CD4-positive, alpha-beta T cell (primary cell): ENCODE measurements around the gene MOB4. TPM values are rescaled to one million over a fixed set of nuclear protein-coding genes. Genes with fewer than 3 reads are reported as not detected.

Source experiments
- ATAC-seq: fragments of 200-7000 bp; cut with Tn5 transposase; one replicate; pipeline ENCODE4 v1.10.0; 2022; ENCODE audit warnings: mild to moderate bottlenecking; ENCODE audit not compliant: poor library complexity
- CTCF ChIA-PET: fragments of 350-600 bp; sonication (Branson Sonifier 250); formaldehyde crosslinking; loops from one replicate; lab custom pipeline; 2021; ENCODE audit warnings: antibody characterized with exemption, inconsistent platforms; lab: Charles Lee
- POLR2A ChIA-PET: fragments of 350-600 bp; sonication (Branson Sonifier 250); formaldehyde crosslinking; loops from one replicate; lab custom pipeline; 2021; ENCODE audit warnings: antibody characterized with exemption, inconsistent platforms; lab: Charles Lee
- DNase-seq, 14 experiments: peaks; one replicate each; pipeline ENCODE4 v3.0.0-alpha.2; 2013 to 2020; ENCODE audit warnings: mixed read lengths in 2 of 14
- H3K27ac ChIP-seq, 2 donors: one replicate each; pipeline versions ENCODE4 v1.5.1 to v1.7.0; 2013; ENCODE audit warnings: low read length in 2 of 2, low read depth in 1 of 2, mild to moderate bottlenecking in 1 of 2
- H3K27me3 ChIP-seq, 2 experiments: 1 replicate in 1 of 2; 2 replicates in 1 of 2; pipeline versions ENCODE4 v1.6.1 to v1.7.0; 2013; ENCODE audit warnings: low read length in 2 of 2, control low read depth in 1 of 2, mild to moderate bottlenecking in 1 of 2, moderate library complexity in 1 of 2; ENCODE audit not compliant: insufficient read depth in 2 of 2, control insufficient read depth in 1 of 2
- H3K36me3 ChIP-seq: one replicate; pipeline ENCODE4 v1.6.1; 2013; ENCODE audit warnings: low read length, control low read depth; ENCODE audit not compliant: insufficient read depth
- H3K4me1 ChIP-seq: one replicate; pipeline ENCODE4 v1.6.1; 2013; ENCODE audit warnings: low read length, control low read depth; ENCODE audit not compliant: insufficient read depth
- H3K4me3 ChIP-seq: one replicate; pipeline ENCODE4 v1.5.1; 2013; ENCODE audit warnings: mild to moderate bottlenecking, low read length, moderate library complexity
- H3K9me3 ChIP-seq, 2 experiments: 1 replicate in 1 of 2; 2 replicates in 1 of 2; pipeline versions ENCODE4 v1.6.1 to v1.7.0; 2013; ENCODE audit warnings: low read length in 2 of 2, mild to moderate bottlenecking in 2 of 2, control low read depth in 1 of 2, moderate library complexity in 1 of 2; ENCODE audit not compliant: control insufficient read depth in 1 of 2, insufficient read depth in 1 of 2
- H3K27ac Mint-ChIP-seq: one replicate; pipeline ENCODE4 v1.8.0; 2020; ENCODE audit warnings: mixed read lengths
- H3K27me3 Mint-ChIP-seq: one replicate; pipeline ENCODE4 v1.8.0; 2021; ENCODE audit warnings: mixed read lengths
- H3K36me3 Mint-ChIP-seq: one replicate; pipeline ENCODE4 v1.8.0; 2021; ENCODE audit warnings: low read depth, mixed read lengths
- H3K4me1 Mint-ChIP-seq: one replicate; pipeline ENCODE4 v1.8.0; 2021; ENCODE audit warnings: low read depth, mixed read lengths
- H3K4me3 Mint-ChIP-seq: one replicate; pipeline ENCODE4 v1.8.0; 2020; ENCODE audit warnings: mild to moderate bottlenecking, mixed read lengths
- H3K9me3 Mint-ChIP-seq: one replicate; pipeline ENCODE4 v1.8.0; 2020; ENCODE audit warnings: mixed read lengths
- CTCF ChIP-seq: fragments of 200-600 bp; IDR thresholded peaks from one replicate; pipeline ENCODE4 v1.8.0; 2022; ENCODE audit warnings: antibody characterized with exemption, mild to moderate bottlenecking
- intact Hi-C, 2 experiments: fragments of 100-400 bp; cut with DNase I in 1 of 2; cut with micrococcal nuclease in 1 of 2; formaldehyde crosslinking; loops; one replicate each; pipeline versions ENCODE4 v1.15.1 to v1.9.0; 2023 to 2025; cut with DNase I, micrococcal nuclease
- total RNA-seq, 174 experiments: library from RNA in 2 of 174; stranded (reverse) in 2 of 174; gene quantifications; one replicate each; pipeline ENCODE4 v1.2.3 and lab custom pipeline; 2021 to 2026

MOB4 gene
- total RNA-seq, 2 experiments from 2014 or later = 28.4 to 29.8 TPM

DNA sequence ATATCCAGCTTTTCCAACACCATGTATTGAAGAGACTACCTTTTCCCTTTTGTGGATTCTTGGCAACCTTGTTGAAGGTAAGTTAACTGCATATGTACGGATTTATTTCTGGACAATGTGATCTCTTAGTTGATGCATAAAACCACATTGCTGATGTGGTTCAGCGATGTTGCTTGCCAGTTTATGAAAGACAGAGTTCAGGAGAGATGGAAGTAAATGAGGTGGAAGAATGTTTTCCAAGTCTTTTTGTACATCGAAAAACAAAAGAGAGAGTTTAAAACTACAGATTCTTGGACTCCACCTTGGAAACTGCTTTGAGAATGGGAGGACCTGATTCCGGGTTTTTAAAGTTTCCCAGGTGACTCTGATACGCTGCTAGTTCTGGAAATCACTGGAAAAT lies 43.8 kb downstream of the MOB4 start:
- Histone ChIP-seq H3K4me3 (no peak overlapping the region), H3K9me3 (no peaks in the 10 kb centered on the region), H3K27me3 (no peaks in the 10 kb centered on the region), H3K36me3 (peaks cover 6% of the 10 kb centered on the region), H3K27ac (no peak overlapping the region), H3K4me1 (no peaks in the 10 kb centered on the region)
- Mint-ChIP-seq H3K36me3 (peaks cover 34% of the 10 kb centered on the region), H3K4me1 (peaks cover 8% of the 10 kb centered on the region), H3K27ac (peak overlapping the region; percentile 5), H3K27me3 (no peaks in the 10 kb centered on the region), H3K4me3 (no peak overlapping the region), H3K9me3 (no peaks in the 10 kb centered on the region)
- intact Hi-C loops = no loop called here
- ChIA-PET POLR2A (no interaction called here), CTCF (interaction anchor here (0.7 kb wide), 1 partner anchor 40 kb away, joined by 3 read pairs; no protein-coding TSS in a partner anchor)
- TF ChIP-seq CTCF = no peak
- ATAC-seq (no peak), DNase-seq (no peak)

DNA sequence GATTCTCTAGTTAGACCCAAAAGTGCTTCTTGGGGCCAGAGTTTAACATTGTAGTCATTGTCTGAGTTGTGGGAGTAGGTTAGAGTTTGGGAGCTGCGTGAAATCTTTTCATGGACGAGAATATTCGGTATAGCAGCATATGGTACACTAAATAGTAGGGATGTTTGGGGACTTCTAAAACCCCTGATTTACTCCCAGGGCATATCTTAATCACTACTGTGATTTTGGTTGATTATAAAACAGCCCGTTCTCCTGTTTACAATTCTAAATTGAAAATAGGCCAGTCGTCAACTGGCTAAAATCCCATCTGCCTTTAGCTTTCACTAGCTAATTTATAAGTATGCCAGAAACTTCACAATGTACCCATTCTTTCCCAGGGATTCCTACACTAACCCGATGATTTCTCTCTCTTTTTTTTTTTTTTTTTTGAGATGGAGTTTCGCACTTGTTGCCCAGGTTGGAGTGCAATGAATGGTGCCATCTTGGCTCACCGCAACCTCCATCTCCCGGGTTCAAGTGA lies 44.3 kb downstream of the MOB4 start:
- H3K9me3 Mint-ChIP-seq = no peaks in the 10 kb centered on the region
- H3K4me3 Mint-ChIP-seq = no peak overlapping the region
- TF ChIP-seq CTCF = no peak
- intact Hi-C loops = no loop called here
- Histone ChIP-seq H3K36me3 (peaks cover 6% of the 10 kb centered on the region), H3K27ac (no peak overlapping the region), H3K4me3 (no peak overlapping the region), H3K27me3 (no peaks in the 10 kb centered on the region), H3K9me3 (no peaks in the 10 kb centered on the region), H3K4me1 (no peaks in the 10 kb centered on the region)
- DNase-seq = no peak
- ChIA-PET POLR2A (no interaction called here), CTCF (interaction anchor here (0.7 kb wide), 1 partner anchor 40 kb away, joined by 3 read pairs; no protein-coding TSS in a partner anchor)
- H3K4me1 Mint-ChIP-seq = peaks cover 8% of the 10 kb centered on the region
- ATAC-seq = no peak
- no peak overlapping the region for H3K27ac Mint-ChIP-seq
- H3K36me3 Mint-ChIP-seq = peaks cover 34% of the 10 kb centered on the region
- no peaks in the 10 kb centered on the region for H3K27me3 Mint-ChIP-seq

- H3K9me3 Mint-ChIP-seq = peaks cover 2% of the 10 kb centered on the region
- intact Hi-C loops = no loop called here
- no peak for ATAC-seq
- Histone ChIP-seq H3K4me1 (no peaks in the 10 kb centered on the region), H3K27ac (no peak overlapping the region), H3K36me3 (no peaks in the 10 kb centered on the region), H3K4me3 (no peak overlapping the region), H3K27me3 (no peaks in the 10 kb centered on the region), H3K9me3 (peaks cover 8 to 18% of the 10 kb centered on the region in 2 experiments)
- H3K36me3 Mint-ChIP-seq = peaks cover 15% of the 10 kb centered on the region
- no peak overlapping the region for H3K4me3 Mint-ChIP-seq
- DNase-seq = no peak
- CTCF ChIA-PET = no interaction called here
- no peak overlapping the region for H3K27ac Mint-ChIP-seq
- TF ChIP-seq CTCF = no peak
- POLR2A ChIA-PET = no interaction called here
- H3K27me3 Mint-ChIP-seq = no peaks in the 10 kb centered on the region
- H3K4me1 Mint-ChIP-seq = no peaks in the 10 kb centered on the region
Observed at GRCh38 chr2:197571627-197572271, 55.9 kb downstream of the MOB4 start.
